K562 (cell line): Measurements from ENCODE around the gene DCST1. TPM values are rescaled to one million over a fixed set of nuclear protein-coding genes. Genes with fewer than 3 reads are reported as not detected.

Experiments
- CBX5 ChIP-seq: IDR thresholded peaks from 2 replicates; pipeline ENCODE4 v1.6.1; 2014; ENCODE audit warnings: low read depth, borderline replicate concordance
- MAFF ChIP-seq: IDR thresholded peaks from 2 replicates; pipeline ENCODE4 v1.6.1; 2012; ENCODE audit warnings: low read length, improper control_type of control experiment
- ZNF140 ChIP-seq: fragments of 250-450 bp; sonication (Bioruptor Pico); IDR thresholded peaks from 2 replicates; pipeline ENCODE4 v1.8.0; 2021; ENCODE audit warnings: moderate library complexity, mild to moderate bottlenecking, inconsistent platforms
- ZNF347 ChIP-seq: fragments of 450-650 bp; formaldehyde crosslinking; IDR thresholded peaks from 2 replicates; pipeline ENCODE4 v1.4.0; 2020; ENCODE audit warnings: low read depth, mild to moderate bottlenecking, moderate library complexity
- polyA plus RNA-seq, 8 experiments: library from polyadenylated mRNA; depleted of rRNA in 4 of 8; stranded (reverse) in 5 of 8; unstranded in 3 of 8; fragments of >200 nt; fragmentation: Nextera tagmentation in 2 of 8; fragmentation: Illumina TruSeq in 1 of 8; extraction: Ambion mirVana in 2 of 8; extraction: Trizol in 1 of 8; gene quantifications; 2 replicates each; pipeline versions ENCODE4 v1.2.1 to v1.2.3, GENCODE V29; 2011 to 2014; ENCODE audit warnings: inconsistent platforms in 1 of 8, missing spikeins in 1 of 8
- total RNA-seq, 7 experiments: library from RNA; depleted of rRNA in 6 of 7; stranded (reverse); fragments of >200 nt in 6 of 7; fragmentation: Illumina TruSeq in 2 of 7; extraction: Trizol in 2 of 7; gene quantifications; 2 replicates each; pipeline versions ENCODE4 v1.2.1 to v1.2.3, GENCODE V29; 2011 to 2021; ENCODE audit warnings: low replicate concordance in 1 of 7
- TF ChIP-seq, protein P1 (sequence below): fragments of 250-450 bp; sonication (Bioruptor Pico); IDR thresholded peaks from 2 replicates; pipeline ENCODE4 v1.8.0; 2021; ENCODE audit warnings: moderate library complexity, mild to moderate bottlenecking, inconsistent platforms
- TF ChIP-seq, protein P2 (sequence below): IDR thresholded peaks from 2 replicates; pipeline ENCODE4 v1.6.1; 2011; ENCODE audit warnings: borderline replicate concordance, low read depth, mild to moderate bottlenecking, moderate library complexity, low read length; ENCODE audit not compliant: insufficient read depth, poor library complexity, severe bottlenecking

Gene DCST1
- total and polyA plus RNA-seq, 9 of the 15 experiments (the other 6 are each of a cell fraction or from before 2014, with no cell fraction given): not detected

DNA sequence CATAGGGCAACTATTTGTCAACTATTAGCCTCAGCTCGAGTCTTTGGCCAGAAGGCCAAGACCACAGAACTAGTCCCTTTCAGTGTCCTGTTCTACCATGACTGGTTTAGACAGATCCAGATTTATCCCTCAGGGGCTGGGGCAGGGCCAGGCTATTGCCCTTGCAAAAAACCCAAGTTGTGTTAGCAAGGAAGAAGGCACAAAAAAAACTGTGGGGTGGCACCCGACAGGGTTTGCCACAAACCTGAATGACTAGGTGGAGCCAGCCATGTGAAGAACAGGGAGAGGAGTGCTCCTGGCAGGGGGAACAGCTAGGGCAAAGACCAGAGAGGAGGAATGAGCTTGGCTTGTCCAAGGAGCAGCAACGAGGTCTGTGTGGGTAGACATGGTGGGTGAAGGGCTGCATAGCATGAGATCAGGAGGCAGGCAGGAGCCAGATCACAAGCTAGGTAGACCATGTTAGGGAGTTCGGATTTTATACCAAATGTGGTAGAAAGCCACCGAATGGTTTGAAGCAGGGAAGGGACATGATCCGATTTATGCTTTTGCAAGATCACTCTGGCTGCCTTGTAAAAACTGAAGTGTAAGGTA is 4.3 kb downstream of the DCST1 start (continued):
- TF ChIP-seq, protein P1, sequence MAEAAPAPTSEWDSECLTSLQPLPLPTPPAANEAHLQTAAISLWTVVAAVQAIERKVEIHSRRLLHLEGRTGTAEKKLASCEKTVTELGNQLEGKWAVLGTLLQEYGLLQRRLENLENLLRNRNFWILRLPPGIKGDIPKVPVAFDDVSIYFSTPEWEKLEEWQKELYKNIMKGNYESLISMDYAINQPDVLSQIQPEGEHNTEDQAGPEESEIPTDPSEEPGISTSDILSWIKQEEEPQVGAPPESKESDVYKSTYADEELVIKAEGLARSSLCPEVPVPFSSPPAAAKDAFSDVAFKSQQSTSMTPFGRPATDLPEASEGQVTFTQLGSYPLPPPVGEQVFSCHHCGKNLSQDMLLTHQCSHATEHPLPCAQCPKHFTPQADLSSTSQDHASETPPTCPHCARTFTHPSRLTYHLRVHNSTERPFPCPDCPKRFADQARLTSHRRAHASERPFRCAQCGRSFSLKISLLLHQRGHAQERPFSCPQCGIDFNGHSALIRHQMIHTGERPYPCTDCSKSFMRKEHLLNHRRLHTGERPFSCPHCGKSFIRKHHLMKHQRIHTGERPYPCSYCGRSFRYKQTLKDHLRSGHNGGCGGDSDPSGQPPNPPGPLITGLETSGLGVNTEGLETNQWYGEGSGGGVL (CRISPR knock-in tag): no peak
- TF ChIP-seq ZNF140 (CRISPR knock-in tag) (no peak), MAFF (no peak), ZNF347 (CRISPR knock-in tag) (no peak), CBX5 (no peak)
- TF ChIP-seq, protein P2, sequence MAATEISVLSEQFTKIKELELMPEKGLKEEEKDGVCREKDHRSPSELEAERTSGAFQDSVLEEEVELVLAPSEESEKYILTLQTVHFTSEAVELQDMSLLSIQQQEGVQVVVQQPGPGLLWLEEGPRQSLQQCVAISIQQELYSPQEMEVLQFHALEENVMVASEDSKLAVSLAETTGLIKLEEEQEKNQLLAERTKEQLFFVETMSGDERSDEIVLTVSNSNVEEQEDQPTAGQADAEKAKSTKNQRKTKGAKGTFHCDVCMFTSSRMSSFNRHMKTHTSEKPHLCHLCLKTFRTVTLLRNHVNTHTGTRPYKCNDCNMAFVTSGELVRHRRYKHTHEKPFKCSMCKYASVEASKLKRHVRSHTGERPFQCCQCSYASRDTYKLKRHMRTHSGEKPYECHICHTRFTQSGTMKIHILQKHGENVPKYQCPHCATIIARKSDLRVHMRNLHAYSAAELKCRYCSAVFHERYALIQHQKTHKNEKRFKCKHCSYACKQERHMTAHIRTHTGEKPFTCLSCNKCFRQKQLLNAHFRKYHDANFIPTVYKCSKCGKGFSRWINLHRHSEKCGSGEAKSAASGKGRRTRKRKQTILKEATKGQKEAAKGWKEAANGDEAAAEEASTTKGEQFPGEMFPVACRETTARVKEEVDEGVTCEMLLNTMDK: no peak
